ENCODE measurements around the gene CD99. TPM values are rescaled to one million over a fixed set of nuclear protein-coding genes. Genes with fewer than 3 reads are reported as not detected.

The CD99 gene
- total RNA-seq, 1 donor from 2014 or later = 714 TPM

GRCh38 chrX:2689773-2690666 lies 1.1 kb upstream of the CD99 start:
- peaks cover 32% of the 10 kb centered on the region for H3K4me1 Mint-ChIP-seq (ENCODE audit: unreplicated experiment)
- no peaks in the 10 kb centered on the region for H3K9me3 Mint-ChIP-seq (ENCODE audit: unreplicated experiment)
- H3K27ac Mint-ChIP-seq (ENCODE audit: unreplicated experiment) = peak overlapping the region; percentile 13
- peaks cover 7% of the 10 kb centered on the region for H3K36me3 Mint-ChIP-seq (ENCODE audit: low read depth, unreplicated experiment)
- peaks cover 23% of the 10 kb centered on the region for H3K27me3 Mint-ChIP-seq (ENCODE audit: unreplicated experiment)
- DNase-seq (ENCODE audit: low spot score) = no peak
- TF ChIP-seq CTCF (IDR thresholded peaks at IDR 0.05; ENCODE audit: unreplicated experiment) = no peak
- H3K4me3 Mint-ChIP-seq (ENCODE audit: unreplicated experiment) = peak overlapping the region; percentile 88

- TF ChIP-seq CTCF (IDR thresholded peaks at IDR 0.05; ENCODE audit: unreplicated experiment) = no peak
- Mint-ChIP-seq H3K4me1 (ENCODE audit: unreplicated experiment) (peaks cover 46% of the 10 kb centered on the region), H3K27me3 (ENCODE audit: unreplicated experiment) (peaks cover 28% of the 10 kb centered on the region), H3K36me3 (ENCODE audit: low read depth, unreplicated experiment) (peaks cover 11% of the 10 kb centered on the region), H3K9me3 (ENCODE audit: unreplicated experiment) (no peaks in the 10 kb centered on the region), H3K27ac (ENCODE audit: unreplicated experiment) (peak overlapping the region; percentile 98), H3K4me3 (ENCODE audit: unreplicated experiment) (peak overlapping the region; percentile 99)
- DNase-seq (ENCODE audit: low spot score) = peak; percentile 21
These were observed 587 bp downstream of the CD99 start for GRCh38 chrX:2691543-2692220.

GRCh38 chrX:2692221-2693112 lies 1.4 kb downstream of the CD99 start:
- no peak for TF ChIP-seq CTCF (IDR thresholded peaks at IDR 0.05; ENCODE audit: unreplicated experiment)
- H3K27ac Mint-ChIP-seq (ENCODE audit: unreplicated experiment) = peak overlapping the region; percentile 98
- no peaks in the 10 kb centered on the region for H3K9me3 Mint-ChIP-seq (ENCODE audit: unreplicated experiment)
- peaks cover 28% of the 10 kb centered on the region for H3K27me3 Mint-ChIP-seq (ENCODE audit: unreplicated experiment)
- peak; percentile 24 for DNase-seq (ENCODE audit: low spot score)
- peak overlapping the region; percentile 99 for H3K4me3 Mint-ChIP-seq (ENCODE audit: unreplicated experiment)
- H3K36me3 Mint-ChIP-seq (ENCODE audit: low read depth, unreplicated experiment) = peaks cover 13% of the 10 kb centered on the region
- peaks cover 50% of the 10 kb centered on the region for H3K4me1 Mint-ChIP-seq (ENCODE audit: unreplicated experiment)

- peaks cover 57% of the 10 kb centered on the region for H3K4me1 Mint-ChIP-seq (ENCODE audit: unreplicated experiment)
- H3K4me3 Mint-ChIP-seq (ENCODE audit: unreplicated experiment) = peak overlapping the region; percentile 99
These were observed 2.3 kb downstream of the CD99 start for GRCh38 chrX:2693113-2694002.

More at GRCh38 chrX:2693113-2694002, 2.3 kb downstream of the CD99 start:
- DNase-seq (ENCODE audit: low spot score) = no peak
- Mint-ChIP-seq H3K27me3 (ENCODE audit: unreplicated experiment) (peaks cover 26% of the 10 kb centered on the region), H3K27ac (ENCODE audit: unreplicated experiment) (peak overlapping the region; percentile 98), H3K9me3 (ENCODE audit: unreplicated experiment) (no peaks in the 10 kb centered on the region), H3K36me3 (ENCODE audit: low read depth, unreplicated experiment) (peaks cover 18% of the 10 kb centered on the region)
- no peak for TF ChIP-seq CTCF (IDR thresholded peaks at IDR 0.05; ENCODE audit: unreplicated experiment)
